ENCODE measurements around the gene ABHD8.

ABHD8 gene

DNA sequence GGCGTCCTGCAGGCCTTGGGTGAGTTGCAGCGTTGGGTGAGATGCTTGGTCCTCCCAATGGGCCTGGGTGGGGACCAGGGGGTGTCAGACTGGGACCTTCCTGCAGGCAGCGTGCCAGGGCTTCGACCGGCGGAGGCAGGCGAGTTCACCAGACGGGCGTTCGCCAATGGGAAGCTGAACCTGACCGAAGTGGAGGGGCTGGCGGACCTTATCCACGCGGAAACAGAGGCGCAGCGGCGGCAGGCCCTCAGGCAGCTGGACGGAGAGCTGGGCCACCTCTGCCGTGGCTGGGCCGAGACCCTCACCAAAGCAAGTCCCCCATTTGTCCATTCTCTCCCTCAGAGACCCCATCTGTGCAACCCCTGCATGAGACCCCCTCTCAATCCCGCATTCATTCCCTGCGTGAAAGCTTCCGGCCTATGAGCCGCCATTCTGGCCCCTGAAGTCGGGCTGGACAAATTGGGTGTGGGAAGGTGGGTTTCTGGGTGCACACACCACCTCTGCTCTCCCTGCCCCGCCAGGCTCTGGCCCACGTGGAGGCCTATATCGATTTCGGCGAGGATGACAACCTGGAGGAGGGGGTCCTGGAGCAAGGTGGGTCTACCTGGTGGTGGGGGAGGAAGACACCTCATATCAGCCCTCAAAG lies 35.3 kb upstream of the ABHD8 start:
- TF ChIP-seq GATA1 (IDR thresholded peaks at IDR 0.05; ENCODE audit: low read depth, low read length): no peak
- TF ChIP-seq POLR2A (IDR thresholded peaks at IDR 0.05; ENCODE audit: low read length): no peak
- DNase-seq: no peak

DNA sequence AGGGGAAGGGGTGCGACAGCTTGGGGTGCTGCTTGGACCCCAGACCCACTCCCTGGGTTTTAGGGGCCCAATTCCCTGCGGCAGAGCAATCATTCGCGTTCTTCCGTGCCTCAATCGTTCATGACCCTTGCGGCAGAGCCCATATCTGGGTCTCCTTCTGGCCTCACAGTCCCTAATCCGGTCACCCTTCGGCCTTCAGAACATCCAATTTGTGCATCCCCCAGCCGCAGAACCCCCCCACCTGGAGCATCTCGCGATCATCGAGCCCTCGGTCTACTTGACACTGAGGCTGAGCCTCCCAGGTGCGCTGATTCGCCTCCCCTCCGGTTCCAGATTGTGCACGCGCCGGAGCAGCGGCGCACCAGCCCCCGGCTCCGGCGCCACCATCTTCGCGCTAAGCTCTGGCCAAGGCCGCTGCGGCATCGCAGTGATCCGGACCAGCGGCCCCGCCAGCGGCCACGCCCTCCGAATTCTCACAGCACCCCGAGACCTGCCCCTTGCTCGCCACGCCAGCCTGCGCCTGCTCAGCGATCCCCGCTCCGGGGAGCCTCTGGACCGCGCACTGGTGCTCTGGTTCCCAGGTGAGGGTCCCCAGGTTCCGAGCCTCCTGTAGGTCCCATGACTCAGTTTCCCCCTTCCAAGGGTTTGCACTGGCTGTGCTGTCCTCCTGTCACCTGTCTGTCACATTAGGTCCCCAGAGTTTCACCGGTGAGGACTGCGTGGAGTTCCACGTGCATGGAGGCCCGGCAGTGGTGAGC lies 34.6 kb upstream of the ABHD8 start:
- peak; percentile 68 to 69 for DNase-seq
- TF ChIP-seq GATA1 (IDR thresholded peaks at IDR 0.05; ENCODE audit: low read depth, low read length) (no peak), POLR2A (IDR thresholded peaks at IDR 0.05; ENCODE audit: low read length) (peak; percentile 29)

DNA sequence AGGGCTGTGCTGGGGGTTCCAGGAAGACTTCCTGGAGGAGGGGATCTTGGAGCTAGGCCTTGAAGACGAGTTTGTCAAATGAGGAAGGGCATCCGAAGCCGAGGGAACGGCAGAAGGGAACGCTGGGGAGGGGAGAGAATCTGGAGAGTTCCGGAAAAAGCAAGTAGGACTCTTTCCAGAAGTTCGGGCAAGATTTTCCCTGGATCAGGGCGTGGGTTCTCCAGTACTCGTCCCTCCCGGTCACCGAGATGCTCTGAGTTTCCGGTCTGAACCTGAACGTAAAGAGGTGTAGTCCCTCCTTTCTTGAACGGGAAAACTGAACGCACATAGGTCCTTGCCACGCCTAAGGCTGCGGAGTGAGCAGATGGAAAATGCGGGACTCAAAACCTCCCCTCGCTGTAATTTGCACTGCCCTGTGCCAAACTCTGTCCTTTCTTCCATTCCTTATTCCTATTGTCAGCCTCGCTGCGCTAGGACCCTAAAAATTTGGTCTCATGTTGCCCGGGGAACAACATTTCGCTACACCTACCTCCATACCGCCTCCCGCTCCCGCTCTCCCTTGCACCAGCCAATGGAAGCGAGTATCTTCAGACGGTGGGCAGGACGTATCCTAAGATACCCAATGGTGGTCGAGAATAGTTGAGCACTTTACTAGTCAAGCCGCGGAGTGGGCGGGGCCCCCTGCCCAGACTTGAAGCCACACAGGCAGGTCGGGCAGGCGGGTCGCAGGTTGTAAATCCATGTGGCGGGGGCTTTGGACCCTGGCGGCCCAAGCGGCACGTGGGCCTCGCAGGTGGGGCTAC lies 33.8 kb upstream of the ABHD8 start, which contains the start of gene GTPBP3:
Gene GTPBP3, plus strand, starts transcription at position 682 of the 803 bp plus-strand sequence. Its CDS starts 59 bp downstream, at position 741.
- no peak for TF ChIP-seq GATA1 (IDR thresholded peaks at IDR 0.05; ENCODE audit: low read depth, low read length)
- TF ChIP-seq POLR2A (IDR thresholded peaks at IDR 0.05; ENCODE audit: low read length): peak; percentile 63
- DNase-seq: peak; percentile 98 to 99

GRCh38 chr19:17335575-17335974 lies 32.4 kb upstream of the ABHD8 start:
- DNase-seq: peak in 1 of 2 experiments; percentile 48
- no peak for TF ChIP-seq POLR2A (IDR thresholded peaks at IDR 0.05; ENCODE audit: low read length)
- no peak for TF ChIP-seq GATA1 (IDR thresholded peaks at IDR 0.05; ENCODE audit: low read depth, low read length)

- DNase-seq: peak; percentile 99
- no peak for TF ChIP-seq POLR2A (IDR thresholded peaks at IDR 0.05; ENCODE audit: low read length)
- no peak for TF ChIP-seq GATA1 (IDR thresholded peaks at IDR 0.05; ENCODE audit: low read depth, low read length)
Observed at GRCh38 chr19:17334414-17335409, 31.5 kb upstream of the ABHD8 start, which contains the start of gene ANO8. TSS of gene ANO8 (minus strand) at chr19:17334855. CDS start at chr19:17334670, 185 bp downstream.

GRCh38 chr19:17333611-17334413 lies 30.6 kb upstream of the ABHD8 start:
- peak; percentile 67 to 72 for DNase-seq
- TF ChIP-seq GATA1 (IDR thresholded peaks at IDR 0.05; ENCODE audit: low read depth, low read length): no peak
- no peak for TF ChIP-seq POLR2A (IDR thresholded peaks at IDR 0.05; ENCODE audit: low read length)

- TF ChIP-seq GATA1 (IDR thresholded peaks at IDR 0.05; ENCODE audit: low read depth, low read length): no peak
- no peak for TF ChIP-seq POLR2A (IDR thresholded peaks at IDR 0.05; ENCODE audit: low read length)
Observed at GRCh38 chr19:17332677-17333581, 29.7 kb upstream of the ABHD8 start.

DNA sequence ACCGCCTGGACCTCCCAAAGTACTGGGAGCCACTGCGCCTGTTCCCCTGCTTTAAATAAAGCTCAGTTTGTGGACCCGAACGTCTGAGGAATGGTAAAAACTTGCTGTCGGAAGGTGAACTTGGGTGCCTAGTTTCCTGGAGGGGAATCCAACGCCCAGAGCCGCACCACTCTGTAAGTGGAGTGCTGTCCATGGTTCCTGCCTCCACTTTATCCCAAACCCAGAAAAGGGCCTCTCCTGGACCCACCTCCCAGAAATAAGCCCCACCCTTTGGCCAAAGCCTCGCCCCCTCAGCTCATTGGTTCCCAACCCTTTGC lies 29.1 kb upstream of the ABHD8 start:
- no peak for DNase-seq
- TF ChIP-seq POLR2A (IDR thresholded peaks at IDR 0.05; ENCODE audit: low read length) (no peak), GATA1 (IDR thresholded peaks at IDR 0.05; ENCODE audit: low read depth, low read length) (no peak)

More at GRCh38 chr19:17332677-17333581, 29.7 kb upstream of the ABHD8 start:
- peak; percentile 80 to 91 for DNase-seq

DNA sequence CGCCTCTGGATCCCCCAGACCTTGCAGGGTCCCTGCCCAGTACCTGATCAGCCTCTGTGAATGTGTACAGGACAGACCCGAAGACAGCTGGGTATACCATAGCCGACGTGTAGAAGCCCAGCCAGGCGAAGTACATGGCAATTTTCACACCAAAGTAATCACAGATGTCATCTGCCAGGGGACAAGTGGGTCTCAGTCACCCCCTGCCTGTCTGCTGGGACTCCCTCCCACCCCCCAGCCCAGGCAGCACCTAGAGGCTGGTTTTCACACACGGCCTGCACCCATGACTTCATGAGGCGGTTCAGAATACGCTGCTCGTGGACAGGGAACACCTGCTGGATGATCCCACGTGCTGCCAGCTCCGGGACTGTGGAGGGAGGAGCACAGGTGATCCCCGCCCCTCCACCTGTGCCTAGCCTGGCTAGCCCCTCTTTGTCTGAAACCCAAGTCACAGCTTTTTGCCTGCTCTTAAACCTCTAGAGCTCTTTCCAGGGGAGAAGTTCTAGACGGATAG lies 27.9 kb upstream of the ABHD8 start:
- no peak for DNase-seq
- no peak for TF ChIP-seq POLR2A (IDR thresholded peaks at IDR 0.05; ENCODE audit: low read length)
- TF ChIP-seq GATA1 (IDR thresholded peaks at IDR 0.05; ENCODE audit: low read depth, low read length): no peak

DNA sequence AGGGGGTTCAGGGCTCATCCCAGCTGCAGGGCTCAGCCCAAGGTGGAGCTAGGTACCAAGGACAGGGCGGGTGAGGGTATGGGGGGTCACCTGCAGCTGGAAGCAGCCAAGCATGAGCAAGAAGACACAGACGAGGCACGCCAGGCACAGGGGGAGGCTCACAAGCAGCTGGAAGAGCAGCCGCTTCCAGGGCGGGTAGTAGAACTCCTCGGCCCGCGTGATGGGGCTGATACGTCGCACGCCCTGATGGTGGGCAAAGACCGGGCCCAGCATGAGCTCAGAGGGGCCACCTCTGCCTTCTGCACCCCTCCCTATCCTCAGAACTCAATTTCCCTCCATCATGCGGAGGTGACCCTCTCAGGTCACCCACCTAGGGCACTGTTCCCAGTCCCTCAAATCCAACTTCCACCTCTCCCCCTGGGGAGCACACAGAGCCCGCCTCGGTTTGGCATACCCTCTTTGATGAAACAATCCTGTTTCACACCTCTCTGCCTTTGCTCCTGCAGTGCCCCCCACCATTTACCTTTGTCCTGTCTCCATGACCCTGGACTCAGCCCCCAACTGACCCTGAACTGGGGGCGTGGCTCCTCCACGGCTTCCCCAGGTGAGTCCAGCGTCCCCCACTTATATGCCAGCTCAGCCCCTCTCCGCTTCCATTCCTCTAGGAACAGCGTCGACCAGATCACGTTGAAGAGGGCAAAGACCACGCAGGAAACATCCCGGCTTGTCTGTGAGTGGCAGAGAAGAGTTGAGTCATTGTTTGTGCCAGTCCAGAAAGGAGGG lies 27.2 kb upstream of the ABHD8 start:
- TF ChIP-seq GATA1 (IDR thresholded peaks at IDR 0.05; ENCODE audit: low read depth, low read length) (no peak), POLR2A (IDR thresholded peaks at IDR 0.05; ENCODE audit: low read length) (no peak)
- DNase-seq: no peak
